Measurements from ENCODE around the gene C1orf198.
"Not testable (repeated sequence)": the region's sequence is repeated elsewhere in the genome, so short reads cannot be mapped to it uniquely, and the experiment has no call there.

The C1orf198 gene

GRCh38 chr1:230858918-230859729, 9.2 kb downstream of the C1orf198 start:
- DNase-seq = no peak

GRCh38 chr1:230858236-230858820, 10.0 kb downstream of the C1orf198 start:
- no peak for DNase-seq

GRCh38 chr1:230857822-230858221, 10.5 kb downstream of the C1orf198 start:
- no peak for DNase-seq

- no peak for DNase-seq
Measured at GRCh38 chr1:230857077-230857476, 11.2 kb downstream of the C1orf198 start.

- DNase-seq = no peak
Measured at GRCh38 chr1:230855886-230856285, 12.4 kb downstream of the C1orf198 start.

- DNase-seq = no peak
Measured at GRCh38 chr1:230854423-230854822, 13.9 kb downstream of the C1orf198 start.

- DNase-seq = no peak
Measured at GRCh38 chr1:230853731-230854130, 14.6 kb downstream of the C1orf198 start.

- DNase-seq = no peak
Measured at GRCh38 chr1:230852959-230853358, 15.4 kb downstream of the C1orf198 start.

GRCh38 chr1:230851291-230851691, 17.0 kb downstream of the C1orf198 start:
- no peak for DNase-seq

- DNase-seq = no peak
Measured at GRCh38 chr1:230850547-230850946, 17.8 kb downstream of the C1orf198 start.

GRCh38 chr1:230849451-230850224, 18.7 kb downstream of the C1orf198 start:
- no peak for DNase-seq

GRCh38 chr1:230848235-230848634, 20.1 kb downstream of the C1orf198 start:
- DNase-seq = no peak

GRCh38 chr1:230845184-230845583, 23.1 kb downstream of the C1orf198 start:
- not testable (repeated sequence) for DNase-seq

- DNase-seq = no peak
Measured at GRCh38 chr1:230844561-230844960, 23.8 kb downstream of the C1orf198 start.

- DNase-seq = no peak
Measured at GRCh38 chr1:230843503-230844309, 24.6 kb downstream of the C1orf198 start.

GRCh38 chr1:230842801-230843200, 25.5 kb downstream of the C1orf198 start:
- DNase-seq = no peak

GRCh38 chr1:230839173-230839572, 29.1 kb downstream of the C1orf198 start:
- no peak for DNase-seq

GRCh38 chr1:230836793-230837192, 31.5 kb downstream of the C1orf198 start:
- DNase-seq = no peak

GRCh38 chr1:230836347-230836746, 32.0 kb downstream of the C1orf198 start:
- DNase-seq = no peak

GRCh38 chr1:230834292-230834691, 34.0 kb downstream of the C1orf198 start:
- no peak for DNase-seq

GRCh38 chr1:230833511-230833910, 34.8 kb downstream of the C1orf198 start:
- no peak for DNase-seq

GRCh38 chr1:230832476-230832875, 35.8 kb downstream of the C1orf198 start:
- DNase-seq = no peak

GRCh38 chr1:230831771-230832170, 36.5 kb downstream of the C1orf198 start:
- no peak for DNase-seq
